GM12873 (cell line): Measurements from ENCODE around the gene KCNS3.

Source experiments
- CTCF ChIP-seq: IDR thresholded peaks from 2 replicates; pipeline ENCODE4 v1.5.1; 2012; ENCODE audit warnings: low read depth, mild to moderate bottlenecking, moderate library complexity, low read length, control low read depth; ENCODE audit not compliant: insufficient read depth; ENCODE audit errors: missing control alignments

Gene KCNS3, protein sequence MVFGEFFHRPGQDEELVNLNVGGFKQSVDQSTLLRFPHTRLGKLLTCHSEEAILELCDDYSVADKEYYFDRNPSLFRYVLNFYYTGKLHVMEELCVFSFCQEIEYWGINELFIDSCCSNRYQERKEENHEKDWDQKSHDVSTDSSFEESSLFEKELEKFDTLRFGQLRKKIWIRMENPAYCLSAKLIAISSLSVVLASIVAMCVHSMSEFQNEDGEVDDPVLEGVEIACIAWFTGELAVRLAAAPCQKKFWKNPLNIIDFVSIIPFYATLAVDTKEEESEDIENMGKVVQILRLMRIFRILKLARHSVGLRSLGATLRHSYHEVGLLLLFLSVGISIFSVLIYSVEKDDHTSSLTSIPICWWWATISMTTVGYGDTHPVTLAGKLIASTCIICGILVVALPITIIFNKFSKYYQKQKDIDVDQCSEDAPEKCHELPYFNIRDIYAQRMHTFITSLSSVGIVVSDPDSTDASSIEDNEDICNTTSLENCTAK

GRCh38 chr2:17878281-17879136 is at the start of gene KCNS3:
KCNS3 (plus strand) TSS chr2:17878667; CDS start chr2:17931009, 52,342 bp downstream.
- no peak for TF ChIP-seq CTCF

- peak; percentile 87 for TF ChIP-seq CTCF
Observed at GRCh38 chr2:17830053-17831034, 48.1 kb upstream of the KCNS3 start.

GRCh38 chr2:17835516-17835915 is 43.0 kb upstream of the KCNS3 start:
- TF ChIP-seq CTCF: no peak

DNA sequence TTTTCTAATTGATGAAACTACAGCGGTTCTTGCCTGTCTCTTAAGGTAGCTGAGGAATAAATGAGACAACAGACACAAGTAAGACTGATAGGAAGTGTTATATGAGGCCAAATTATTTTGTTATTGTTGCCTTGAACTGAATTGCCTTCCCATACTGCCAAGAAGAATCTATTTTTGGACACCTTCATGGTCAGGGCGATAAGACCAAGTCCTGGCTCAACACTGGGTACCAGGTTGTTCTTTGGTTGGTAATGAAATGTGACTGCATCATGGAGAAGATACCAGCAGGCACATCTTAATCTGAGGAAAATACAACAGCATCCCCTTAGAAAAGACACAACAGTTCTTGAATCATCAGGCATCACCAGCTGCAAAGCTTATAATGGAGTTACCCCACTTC is 38.5 kb upstream of the KCNS3 start:
- no peak for TF ChIP-seq CTCF

DNA sequence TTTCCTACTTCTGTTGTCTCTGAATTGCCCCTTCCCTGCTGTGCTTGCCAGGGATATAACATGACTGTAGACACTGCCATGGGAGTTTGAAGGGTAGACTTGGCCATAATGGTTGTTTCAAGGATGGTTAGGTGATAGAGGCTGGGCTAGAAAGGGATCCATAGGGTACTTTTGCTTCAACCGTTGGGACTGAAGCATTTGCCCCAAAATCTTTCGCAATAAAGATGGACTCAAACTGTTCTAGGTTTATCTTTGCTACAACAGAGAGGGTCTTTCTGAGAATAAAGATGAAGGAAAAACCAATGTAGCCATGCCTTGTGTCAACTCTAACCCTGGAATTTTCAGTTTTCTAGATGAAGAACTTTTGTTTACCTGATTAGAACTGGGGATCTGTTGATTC is 35.0 kb upstream of the KCNS3 start:
- TF ChIP-seq CTCF: no peak

DNA sequence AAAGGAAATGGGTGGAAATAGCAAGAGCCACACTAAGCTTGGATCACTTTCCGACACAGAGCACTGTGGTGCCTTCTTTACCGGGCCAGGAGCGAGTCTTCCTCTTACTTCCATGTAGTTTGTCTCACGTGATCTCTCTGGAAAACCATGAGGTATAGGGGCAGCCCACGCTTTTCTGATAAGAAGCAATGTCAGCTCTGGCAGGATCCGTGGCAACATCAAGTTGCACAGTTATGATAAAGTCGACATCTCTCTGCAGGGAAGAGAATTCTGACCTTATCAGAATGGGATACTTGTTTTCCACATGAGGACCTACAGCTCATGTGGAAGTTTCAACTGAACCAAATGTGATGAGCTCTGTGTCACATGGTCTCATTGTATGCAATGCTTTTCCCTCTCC is 32.7 kb upstream of the KCNS3 start:
- TF ChIP-seq CTCF: no peak

DNA sequence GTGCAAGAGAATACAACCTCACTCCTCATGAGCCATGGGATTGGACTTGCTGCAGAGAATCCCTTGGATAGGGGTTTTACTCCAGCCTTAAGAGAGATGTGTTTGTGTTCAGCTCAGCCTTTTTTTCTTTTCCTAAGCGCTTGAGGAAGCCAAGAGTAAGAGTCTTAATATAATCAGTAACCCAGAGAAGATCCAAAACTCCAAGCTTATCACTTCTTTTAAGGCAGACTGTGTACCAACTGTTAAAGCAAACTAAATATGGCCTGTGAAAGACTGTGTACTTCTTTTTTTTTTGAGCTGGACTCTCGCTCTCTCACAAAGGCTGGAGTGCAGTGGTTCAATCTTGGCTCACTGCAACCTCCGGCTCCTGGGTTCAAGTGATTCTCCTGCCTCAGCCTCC is 31.8 kb upstream of the KCNS3 start:
- TF ChIP-seq CTCF: no peak
